Karpas-422 (cell line): ENCODE results near the gene INPP4A. TPM values are rescaled to one million over a fixed set of nuclear protein-coding genes. Genes with fewer than 3 reads are reported as not detected.
"Not testable (repeated sequence)": the region's sequence is repeated elsewhere in the genome, so short reads cannot be mapped to it uniquely, and the experiment has no call there.

Experiments used
- DNase-seq: peaks from one replicate; pipeline ENCODE4 v3.0.0-alpha.2; 2015
- H2AFZ ChIP-seq: fragments of 200-600 bp; sonication (generic); 2 replicates; pipeline ENCODE4 v1.6.1; 2014; ENCODE audit warnings: antibody characterized with exemption, low read length, mixed read lengths
- H3K27ac ChIP-seq: fragments of 200-600 bp; sonication (generic); 2 replicates; pipeline ENCODE4 v1.5.1; 2014; ENCODE audit warnings: mild to moderate bottlenecking, low read length, moderate library complexity
- H3K27me3 ChIP-seq: fragments of 200-600 bp; sonication (generic); 2 replicates; pipeline ENCODE4 v1.6.1; 2014; ENCODE audit warnings: low read length, mixed read lengths
- H3K36me3 ChIP-seq: fragments of 200-600 bp; sonication (generic); 2 replicates; pipeline ENCODE4 v1.6.1; 2014; ENCODE audit warnings: low read length, mixed read lengths; ENCODE audit not compliant: insufficient read depth
- H3K4me1 ChIP-seq: fragments of 200-600 bp; sonication (generic); 2 replicates; pipeline ENCODE4 v1.6.1; 2014; ENCODE audit warnings: mild to moderate bottlenecking, low read length, mixed read lengths
- H3K4me2 ChIP-seq: fragments of 200-600 bp; sonication (generic); 2 replicates; pipeline ENCODE4 v1.6.1; 2014; ENCODE audit warnings: low read length, low read depth, mild to moderate bottlenecking; ENCODE audit not compliant: poor library complexity, severe bottlenecking
- H3K4me3 ChIP-seq: fragments of 200-600 bp; sonication (generic); 2 replicates; pipeline ENCODE4 v1.5.1; 2014; ENCODE audit warnings: mild to moderate bottlenecking, antibody characterized with exemption, low read length, mixed read lengths
- H3K79me2 ChIP-seq: fragments of 200-600 bp; sonication (generic); 2 replicates; pipeline ENCODE4 v1.6.1; 2014; ENCODE audit warnings: mild to moderate bottlenecking, low read length, mixed read lengths
- H3K9ac ChIP-seq: fragments of 200-600 bp; sonication (generic); 2 replicates; pipeline ENCODE4 v1.6.0; 2014; ENCODE audit warnings: low read length
- H3K9me2 ChIP-seq: fragments of 200-600 bp; sonication (generic), shearing (Covaris generic); replicated peaks from 2 replicates; pipeline ENCODE4 v1.6.0; 2014; ENCODE audit warnings: mild to moderate bottlenecking, low read length, moderate library complexity; ENCODE audit not compliant: insufficient read depth
- H3K9me3 ChIP-seq: fragments of 300-700, 200-600 bp; sonication (generic); 2 replicates; pipeline ENCODE4 v1.6.1; 2014; ENCODE audit warnings: low read length, mixed read lengths
- H4K20me1 ChIP-seq: fragments of 200-600 bp; sonication (generic); 2 replicates; pipeline ENCODE4 v1.6.1; 2014; ENCODE audit warnings: mild to moderate bottlenecking, antibody characterized with exemption, low read length, low read depth; ENCODE audit not compliant: insufficient read depth
- total RNA-seq: library from RNA; depleted of rRNA; stranded (reverse); fragments of >200 nt; shearing (Covaris generic); gene quantifications from 2 replicates; pipeline ENCODE4 v1.2.3, GENCODE V29; 2014; ENCODE audit warnings: low replicate concordance

Gene INPP4A
- total RNA-seq, 1 experiment from 2014 or later = 5.3 TPM

DNA sequence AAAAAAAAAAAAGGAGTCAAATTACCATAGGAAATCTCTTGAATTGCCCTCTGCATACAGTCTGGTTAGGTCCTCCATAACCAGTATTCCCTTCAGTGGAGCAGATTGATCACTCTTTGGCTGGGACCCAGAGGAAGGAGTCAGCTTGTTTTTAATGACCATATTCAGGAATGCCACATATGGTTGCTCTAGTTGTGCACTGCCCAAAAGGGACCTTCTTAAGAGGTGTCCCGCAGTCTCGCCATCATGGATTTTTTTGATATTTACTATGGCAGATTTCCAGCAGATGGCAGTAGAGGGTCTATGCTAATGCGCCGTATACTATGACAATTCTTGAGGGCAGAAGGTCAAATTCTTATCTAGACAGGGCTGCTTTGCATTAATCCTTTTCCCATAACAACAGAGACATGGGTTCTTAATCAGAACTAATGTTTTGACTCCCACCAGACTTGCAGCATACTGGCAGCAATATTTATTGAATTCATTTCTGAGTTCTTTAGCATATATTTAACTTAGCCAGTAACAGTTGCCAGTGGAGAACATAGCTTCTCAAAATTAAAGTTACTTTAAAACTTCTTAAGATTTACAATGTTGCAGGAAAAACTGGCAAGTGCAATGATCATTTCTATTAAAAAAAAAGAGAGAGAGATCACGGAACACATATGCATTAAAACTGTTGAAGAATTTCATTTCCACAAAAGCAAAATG lies 31.8 kb upstream of the INPP4A start:
- H2AFZ ChIP-seq = no peak overlapping the region
- H3K79me2 ChIP-seq = no peaks in the 10 kb centered on the region
- peak; percentile 90 for DNase-seq
- no peaks in the 10 kb centered on the region; the same call in 1 of the 2 replicates for H3K27me3 ChIP-seq
- H3K9me2 ChIP-seq = no peaks in the 10 kb centered on the region
- H3K4me3 ChIP-seq = no peak overlapping the region
- H3K4me2 ChIP-seq = no peak overlapping the region
- no peak overlapping the region for H3K9ac ChIP-seq
- H4K20me1 ChIP-seq = no peaks in the 10 kb centered on the region
- no peak overlapping the region for H3K27ac ChIP-seq
- H3K4me1 ChIP-seq = peaks cover 3% of the 10 kb centered on the region; the same call in 1 of the 2 replicates
- H3K9me3 ChIP-seq = no peaks in the 10 kb centered on the region; the same call in 1 of the 2 replicates
- H3K36me3 ChIP-seq = no peaks in the 10 kb centered on the region

DNA sequence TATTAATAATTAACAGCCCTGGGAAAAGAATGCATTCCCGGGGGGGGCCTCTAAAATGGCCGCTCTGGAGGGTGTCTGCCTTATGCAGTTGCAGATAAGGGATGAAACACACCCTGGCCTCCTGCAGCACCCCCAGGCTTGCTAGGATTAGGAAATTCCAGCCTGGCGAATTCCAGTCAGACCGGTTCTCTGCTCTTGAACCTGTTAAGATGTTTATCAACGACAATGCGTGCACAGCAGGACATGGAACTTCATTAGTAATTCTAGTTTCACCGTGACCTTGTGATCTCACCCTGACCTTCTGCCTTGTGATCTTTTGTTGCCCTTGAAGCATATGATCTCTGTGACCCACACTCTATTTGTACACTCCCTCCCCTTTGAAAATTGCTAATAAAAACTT lies 30.4 kb upstream of the INPP4A start:
- H3K9me3 ChIP-seq, H3K4me1 ChIP-seq, H3K9ac ChIP-seq, H3K4me3 ChIP-seq, H3K79me2 ChIP-seq, H3K4me2 ChIP-seq, H2AFZ ChIP-seq, H3K27ac ChIP-seq, DNase-seq, H3K36me3 ChIP-seq, H4K20me1 ChIP-seq, H3K9me2 ChIP-seq, H3K27me3 ChIP-seq: not testable (repeated sequence)

DNA sequence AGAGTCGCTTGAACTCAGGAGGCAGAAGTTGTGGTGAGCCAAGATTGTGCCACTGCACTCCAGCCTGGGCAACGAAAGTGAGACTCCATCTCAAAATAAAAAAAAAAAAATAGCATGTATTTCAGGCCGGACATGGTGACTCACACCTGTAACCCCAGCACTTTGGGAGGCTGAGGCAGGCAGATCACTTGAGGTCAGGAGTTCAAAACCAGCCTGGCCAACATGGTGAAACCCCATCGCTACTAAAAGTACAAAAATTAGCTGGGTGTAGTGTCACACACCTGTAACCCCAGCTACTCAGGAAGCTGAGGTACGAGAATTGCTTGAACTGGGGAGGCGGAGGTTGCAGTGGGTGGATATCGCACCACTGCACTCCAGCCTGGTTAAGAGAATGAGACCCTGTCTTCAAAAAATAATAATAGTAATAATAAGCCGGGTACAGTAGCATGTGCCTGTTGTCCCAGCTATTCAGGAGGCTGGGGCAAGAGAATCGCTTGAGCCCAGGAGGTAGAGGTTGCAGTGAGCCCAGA lies 28.9 kb upstream of the INPP4A start:
- H3K9me3 ChIP-seq, H3K36me3 ChIP-seq, DNase-seq, H3K79me2 ChIP-seq, H3K9me2 ChIP-seq, H3K4me2 ChIP-seq, H3K27ac ChIP-seq, H3K4me1 ChIP-seq, H4K20me1 ChIP-seq, H3K27me3 ChIP-seq, H2AFZ ChIP-seq, H3K4me3 ChIP-seq, H3K9ac ChIP-seq: not testable (repeated sequence)

DNA sequence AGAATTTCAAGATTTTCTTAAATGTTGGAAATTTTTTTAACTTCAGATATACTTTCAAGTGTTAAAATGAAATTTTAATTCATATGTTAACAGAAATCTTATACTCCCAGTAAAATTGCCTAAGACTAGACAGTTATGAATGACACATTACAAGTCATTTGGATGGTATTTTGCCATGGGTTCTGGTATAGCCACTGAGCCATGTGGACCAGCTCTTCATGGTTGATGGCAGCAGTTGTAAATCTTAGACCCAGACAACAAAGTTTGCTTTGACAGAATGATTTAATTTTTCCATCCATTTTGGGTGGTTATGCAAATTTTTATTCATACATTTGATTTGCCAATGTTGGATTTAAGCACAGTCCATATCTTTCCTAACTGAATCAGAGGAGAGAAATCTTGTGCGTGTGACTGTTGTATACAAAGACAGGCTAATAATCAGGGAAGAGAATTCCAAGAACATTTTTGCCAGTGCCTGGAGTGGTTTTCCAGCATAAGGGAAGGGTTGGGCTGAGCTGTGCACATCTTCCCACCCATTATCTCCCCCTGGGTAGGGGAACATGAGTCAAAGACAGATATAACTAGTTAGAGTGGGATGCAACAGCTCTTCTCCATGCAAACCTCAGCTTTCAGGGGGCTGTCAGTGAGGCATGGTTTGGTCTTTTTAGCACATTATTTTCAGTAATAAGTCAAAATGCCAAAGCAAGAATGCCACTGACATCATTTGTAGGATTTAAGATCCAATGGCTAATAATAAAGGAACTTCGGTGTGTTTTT lies 28.1 kb upstream of the INPP4A start:
- DNase-seq = no peak
- Histone ChIP-seq H3K27me3 (no peaks in the 10 kb centered on the region; the same call in 1 of the 2 replicates), H3K4me3 (no peak overlapping the region), H3K9me3 (no peaks in the 10 kb centered on the region; the same call in 1 of the 2 replicates), H3K9me2 (no peaks in the 10 kb centered on the region), H3K4me1 (peaks cover 3% of the 10 kb centered on the region; the same call in 1 of the 2 replicates), H3K36me3 (no peaks in the 10 kb centered on the region), H3K27ac (no peak overlapping the region), H3K4me2 (no peak overlapping the region), H3K79me2 (no peaks in the 10 kb centered on the region), H2AFZ (no peak overlapping the region), H3K9ac (no peak overlapping the region), H4K20me1 (no peaks in the 10 kb centered on the region)

DNA sequence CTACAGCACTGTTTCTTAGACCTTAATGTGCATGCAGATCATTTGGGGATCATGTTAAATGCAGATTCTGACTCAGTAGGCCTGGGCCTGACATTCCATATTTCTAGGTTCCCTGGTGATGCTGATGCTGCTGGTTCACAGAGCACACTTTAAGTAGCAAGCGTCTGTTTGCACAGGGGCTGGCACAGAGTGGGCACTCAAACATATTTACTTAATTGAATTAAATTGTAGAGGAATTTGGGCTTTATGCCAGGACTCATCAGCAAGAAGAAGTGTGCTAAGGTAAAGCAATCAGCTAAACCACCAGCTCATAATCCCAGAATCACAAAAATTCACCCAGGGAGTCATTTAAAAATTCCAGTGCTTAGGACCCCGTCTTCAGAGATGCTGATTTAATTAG lies 25.1 kb upstream of the INPP4A start:
- Histone ChIP-seq H3K4me1 (no peaks in the 10 kb centered on the region), H3K79me2 (no peaks in the 10 kb centered on the region), H3K27ac (no peak overlapping the region), H3K4me2 (no peak overlapping the region), H3K27me3 (no peaks in the 10 kb centered on the region; the same call in 1 of the 2 replicates), H3K9me3 (no peaks in the 10 kb centered on the region; the same call in 1 of the 2 replicates), H3K9ac (no peak overlapping the region), H2AFZ (no peak overlapping the region), H3K36me3 (no peaks in the 10 kb centered on the region), H3K9me2 (no peaks in the 10 kb centered on the region), H4K20me1 (no peaks in the 10 kb centered on the region), H3K4me3 (no peak overlapping the region)
- DNase-seq = no peak

DNA sequence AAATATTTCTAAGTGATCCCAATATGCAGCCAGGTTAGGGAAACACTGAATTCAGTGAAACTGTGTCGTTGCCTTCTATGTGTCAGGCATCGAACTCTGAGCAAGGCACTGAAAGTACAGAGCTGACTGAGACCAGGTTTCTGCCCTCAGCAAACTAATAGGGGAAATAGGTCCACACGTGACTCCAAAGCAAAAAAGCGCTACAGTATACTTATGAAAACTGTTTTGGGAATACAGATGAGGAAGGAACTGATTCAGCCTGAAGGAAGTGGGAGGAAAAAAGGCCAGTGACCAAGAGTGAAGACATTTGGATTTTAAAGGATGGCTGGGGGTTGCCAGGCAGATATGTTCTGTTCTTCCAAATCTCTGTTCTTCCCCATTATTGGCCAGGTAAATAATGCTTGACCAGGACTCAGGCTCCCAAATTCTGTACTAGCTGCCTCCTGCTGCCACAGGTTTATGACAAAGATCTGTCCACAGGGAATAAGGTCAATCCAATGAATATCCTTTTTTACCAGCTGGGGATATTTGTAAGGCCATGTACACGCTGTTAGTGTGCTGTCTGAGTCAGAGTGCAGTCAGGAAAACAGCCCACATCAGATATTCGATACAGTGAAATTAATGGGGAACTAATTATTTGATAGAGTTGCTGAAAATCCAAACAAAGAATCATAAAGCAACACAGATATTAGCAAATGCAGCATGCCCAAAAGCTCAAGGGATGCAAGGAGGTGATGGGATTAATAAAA lies 24.5 kb upstream of the INPP4A start:
- H3K27ac ChIP-seq = no peak overlapping the region
- H3K4me1 ChIP-seq = no peaks in the 10 kb centered on the region
- no peak overlapping the region for H3K4me2 ChIP-seq

DNA sequence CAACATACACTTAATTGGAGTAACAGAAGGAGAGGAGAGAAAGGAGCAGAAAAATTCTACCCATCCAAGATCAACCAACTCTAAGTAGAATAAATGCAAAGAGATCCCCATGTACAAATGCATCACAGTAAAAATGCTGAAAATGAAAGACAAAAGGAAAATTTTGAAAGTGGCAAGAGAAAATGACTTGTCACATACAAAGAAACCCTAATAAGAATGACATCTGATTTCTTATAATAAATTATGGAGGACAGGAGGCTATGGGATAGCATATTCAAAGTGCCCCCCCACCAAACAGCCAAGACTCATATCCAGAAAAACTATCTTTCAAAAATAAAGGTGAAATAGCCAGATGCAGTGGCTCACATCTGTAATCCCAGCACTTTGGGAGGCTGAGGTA lies 22.2 kb upstream of the INPP4A start:
- no peaks in the 10 kb centered on the region for H3K9me2 ChIP-seq
- H3K4me3 ChIP-seq = no peak overlapping the region
- no peaks in the 10 kb centered on the region for H3K4me1 ChIP-seq
- no peak overlapping the region for H3K9ac ChIP-seq
- H3K9me3 ChIP-seq = no peaks in the 10 kb centered on the region; the same call in 1 of the 2 replicates
- H3K27me3 ChIP-seq = no peaks in the 10 kb centered on the region
- no peak overlapping the region for H3K4me2 ChIP-seq
- no peaks in the 10 kb centered on the region for H4K20me1 ChIP-seq
- no peaks in the 10 kb centered on the region for H3K36me3 ChIP-seq
- no peak overlapping the region for H2AFZ ChIP-seq
- no peaks in the 10 kb centered on the region for H3K79me2 ChIP-seq
- H3K27ac ChIP-seq = no peak overlapping the region
- DNase-seq = no peak

More for the DNA sequence above, 24.5 kb upstream of the INPP4A start:
- Histone ChIP-seq H3K27me3 (no peaks in the 10 kb centered on the region; the same call in 1 of the 2 replicates), H3K9me2 (no peaks in the 10 kb centered on the region), H2AFZ (no peak overlapping the region), H3K4me3 (no peak overlapping the region), H3K36me3 (no peaks in the 10 kb centered on the region), H3K9ac (no peak overlapping the region), H3K9me3 (no peaks in the 10 kb centered on the region; the same call in 1 of the 2 replicates), H3K79me2 (no peaks in the 10 kb centered on the region), H4K20me1 (no peaks in the 10 kb centered on the region)
- no peak for DNase-seq

DNA sequence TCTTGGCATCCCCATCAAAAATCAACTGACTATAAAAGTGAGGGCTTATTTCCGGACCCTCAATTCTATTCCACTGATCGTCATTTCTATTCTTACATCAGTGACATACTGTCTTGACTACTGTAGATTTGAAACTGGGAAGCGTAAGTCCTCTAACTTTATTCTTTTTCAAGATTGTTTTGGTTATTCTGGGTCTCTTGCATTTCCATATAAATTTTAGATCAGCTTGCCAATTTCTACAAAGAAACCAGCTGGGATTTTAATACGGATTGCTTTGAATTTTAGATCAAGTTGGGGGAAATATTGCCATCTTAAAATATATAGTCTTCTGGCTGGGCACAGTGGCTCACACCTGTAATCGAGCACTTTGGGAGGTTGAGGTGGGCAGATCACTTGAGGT lies 17.9 kb upstream of the INPP4A start:
- H2AFZ ChIP-seq = no peak overlapping the region
- H3K36me3 ChIP-seq = no peaks in the 10 kb centered on the region
- no peak overlapping the region for H3K4me2 ChIP-seq
- H3K27ac ChIP-seq = no peak overlapping the region
- no peak for DNase-seq
- H4K20me1 ChIP-seq = no peaks in the 10 kb centered on the region
- no peaks in the 10 kb centered on the region for H3K4me1 ChIP-seq
- H3K27me3 ChIP-seq = no peaks in the 10 kb centered on the region
- no peaks in the 10 kb centered on the region for H3K9me3 ChIP-seq
- no peaks in the 10 kb centered on the region for H3K9me2 ChIP-seq
- no peak overlapping the region for H3K4me3 ChIP-seq
- no peaks in the 10 kb centered on the region for H3K79me2 ChIP-seq
- no peak overlapping the region for H3K9ac ChIP-seq
